GM12878 (cell line): ENCODE data around the gene GJB4.

ENCODE experiments used
- CEBPB ChIP-seq, 2 experiments: fragments of 150-350 bp in 1 of 2; IDR thresholded peaks; 2 replicates each; pipeline ENCODE4 v1.6.1; 2012 to 2014; ENCODE audit warnings: low read depth in 2 of 2, low read length in 2 of 2, borderline replicate concordance in 1 of 2, inconsistent platforms in 1 of 2
- CTCF ChIP-seq, 3 experiments: IDR thresholded peaks in 2 of 3; conservative IDR thresholded peaks in 1 of 3; 2 replicates each; pipeline ENCODE4 v1.5.1; 2011; ENCODE audit warnings: low read depth in 3 of 3, low read length in 3 of 3, mild to moderate bottlenecking in 3 of 3, control low read depth in 2 of 3, moderate library complexity in 2 of 3, inconsistent platforms in 1 of 3, mixed read lengths in 1 of 3; ENCODE audit not compliant: control insufficient read depth in 2 of 3, insufficient read depth in 1 of 3; ENCODE audit errors: extremely low read depth in 1 of 3
- EP300 ChIP-seq, 2 experiments: fragments of 150-350 bp in 1 of 2; IDR thresholded peaks; 2 replicates each; pipeline ENCODE4 v1.6.1; 2011 to 2012; ENCODE audit warnings: low read depth in 2 of 2, low read length in 2 of 2, borderline replicate concordance in 1 of 2, improper control_type of control experiment in 1 of 2, inconsistent platforms in 1 of 2; ENCODE audit not compliant: control insufficient read depth in 1 of 2
- HCFC1 ChIP-seq: fragments of 150-350 bp; IDR thresholded peaks from 2 replicates; pipeline ENCODE4 v1.6.1; 2014; ENCODE audit warnings: low read length
- MYC ChIP-seq: IDR thresholded peaks from 2 replicates; pipeline ENCODE4 v1.6.1; 2011; ENCODE audit warnings: mild to moderate bottlenecking, low read length, moderate library complexity, inconsistent platforms; ENCODE audit not compliant: insufficient read depth, insufficient replicate concordance, insufficient read length, severe bottlenecking
- POLR2A ChIP-seq: IDR thresholded peaks from 2 replicates; pipeline ENCODE4 v1.6.1; 2011; ENCODE audit warnings: low read depth, mild to moderate bottlenecking, low read length
- POLR2AphosphoS5 ChIP-seq: IDR thresholded peaks from 2 replicates; pipeline ENCODE4 v1.6.1; 2011; ENCODE audit warnings: mild to moderate bottlenecking, low read length, inconsistent platforms
- RFX5 ChIP-seq: IDR thresholded peaks from 2 replicates; pipeline ENCODE4 v1.6.1; 2011; ENCODE audit warnings: low read depth, low read length, improper control_type of control experiment
- SMC3 ChIP-seq: IDR thresholded peaks from 2 replicates; pipeline ENCODE4 v1.6.1; 2011; ENCODE audit warnings: low read length, improper control_type of control experiment, borderline replicate concordance
- ZNF687 ChIP-seq: fragments of 450-650 bp; IDR thresholded peaks from 2 replicates; pipeline ENCODE4 v1.6.1; 2017; ENCODE audit warnings: mild to moderate bottlenecking, moderate library complexity
- ZSCAN29 ChIP-seq: fragments of 450-650 bp; IDR thresholded peaks from 2 replicates; pipeline ENCODE4 v1.6.1; 2017; ENCODE audit warnings: mild to moderate bottlenecking, moderate library complexity

GRCh38 chr1:34743775-34744174 is 15.8 kb upstream of the GJB4 start:
- TF ChIP-seq CTCF (IDR thresholded peaks at IDR 0.05 in 2 of 3, conservative IDR thresholded peaks at IDR 0.05 in 1 of 3; ENCODE audit: control insufficient read depth in 2 of 3, extremely low read depth in 1 of 3, insufficient read depth in 1 of 3, low read depth in 3 of 3, low read length in 3 of 3) (no peak), MYC (no peak), RFX5 (no peak), POLR2A (no peak), SMC3 (no peak), CEBPB (IDR thresholded peaks at IDR 0.05; ENCODE audit: borderline replicate concordance in 1 of 2, low read depth in 2 of 2, low read length in 2 of 2) (no peak), POLR2AphosphoS5 (no peak), ZNF687 (no peak), HCFC1 (no peak), ZSCAN29 (no peak), EP300 (IDR thresholded peaks at IDR 0.05; ENCODE audit: borderline replicate concordance in 1 of 2, control insufficient read depth in 1 of 2, low read depth in 2 of 2, low read length in 2 of 2) (no peak)
